PC-9 (cell line): Measurements from ENCODE around the gene NLRP4. TPM values are rescaled to one million over a fixed set of nuclear protein-coding genes. Genes with fewer than 3 reads are reported as not detected.

ENCODE experiments used
- BruUV-seq: library from RNA; stranded (reverse); fragments of 400-500 nt; replicated peaks from 2 replicates; lab custom pipeline; 2021; lab: Mats Ljungman, UMichigan
- CTCF ChIA-PET: fragments of 300-600 bp; sonication (Branson Sonifier 250); formaldehyde crosslinking; loops from one replicate; lab custom pipeline; 2022; ENCODE audit warnings: antibody characterized with exemption; lab: Charles Lee
- POLR2A ChIA-PET: fragments of 300-600 bp; sonication (Branson Sonifier 250); formaldehyde crosslinking; loops from one replicate; lab custom pipeline; 2022; ENCODE audit warnings: antibody characterized with exemption; ENCODE audit not compliant: unreplicated experiment; lab: Charles Lee
- DNase-seq, 2 experiments: peaks; one replicate each; pipeline versions ENCODE4 v3.0.0 to v3.0.0-alpha.2; 2015 to 2022; ENCODE audit warnings: mixed read lengths in 1 of 2
- H2AFZ ChIP-seq: fragments of 200-600 bp; sonication (generic); 2 replicates; pipeline ENCODE4 v1.8.1; 2017; ENCODE audit warnings: antibody characterized with exemption
- H3F3A ChIP-seq: fragments of 200-600 bp; sonication (generic); 2 replicates; pipeline ENCODE4 v1.8.1; 2017; ENCODE audit warnings: antibody characterized with exemption, mild to moderate bottlenecking, low read depth; ENCODE audit not compliant: insufficient read depth
- H3K27ac ChIP-seq: fragments of 200-600 bp; sonication (generic); 2 replicates; pipeline ENCODE4 v1.6.1; 2016; ENCODE audit warnings: mixed run types
- H3K27me3 ChIP-seq: fragments of 200-600 bp; sonication (generic); 2 replicates; pipeline ENCODE4 v1.6.1; 2016; ENCODE audit warnings: low read depth, mixed run types; ENCODE audit not compliant: insufficient read depth
- H3K36me3 ChIP-seq: fragments of 200-600 bp; sonication (generic); 2 replicates; pipeline ENCODE4 v1.6.1; 2016; ENCODE audit warnings: low read depth, mixed run types
- H3K4me1 ChIP-seq: fragments of 200-600 bp; sonication (generic); replicated peaks from 2 replicates; pipeline ENCODE4 v1.6.1; 2016; ENCODE audit warnings: mixed run types; ENCODE audit not compliant: insufficient read depth
- H3K4me2 ChIP-seq: fragments of 200-600 bp; sonication (generic); 2 replicates; pipeline ENCODE4 v1.6.1; 2017; ENCODE audit warnings: mixed run types
- H3K4me3 ChIP-seq: fragments of 200-600 bp; sonication (generic); 2 replicates; pipeline ENCODE4 v1.6.1; 2016; ENCODE audit warnings: mixed run types
- H3K79me2 ChIP-seq: fragments of 200-600 bp; sonication (generic); 2 replicates; pipeline ENCODE4 v1.6.1; 2017; ENCODE audit warnings: low read depth, mixed run types
- H3K9me2 ChIP-seq: fragments of 200-600 bp; sonication (generic); 2 replicates; pipeline ENCODE4 v1.8.1; 2017; ENCODE audit warnings: mild to moderate bottlenecking; ENCODE audit not compliant: insufficient read depth
- H3K9me3 ChIP-seq: fragments of 200-600 bp; sonication (generic); 2 replicates; pipeline ENCODE4 v1.8.1; 2016; ENCODE audit warnings: low read depth; ENCODE audit not compliant: insufficient read depth
- H4K20me1 ChIP-seq: fragments of 200-600 bp; sonication (generic); 2 replicates; pipeline ENCODE4 v1.8.1; 2017; ENCODE audit not compliant: insufficient read depth
- EZH2 ChIP-seq: fragments of 200-600 bp; sonication (generic); IDR thresholded peaks from 2 replicates; pipeline ENCODE4 v1.8.0; 2017; ENCODE audit warnings: antibody characterized with exemption, low read depth
- intact Hi-C: fragments of 100-400 bp; cut with micrococcal nuclease; formaldehyde crosslinking; loops from one replicate; pipeline ENCODE4 v1.10.0; 2022; ENCODE audit not compliant: unreplicated experiment
- total RNA-seq: library from RNA; stranded (reverse); gene quantifications from 2 replicates; pipeline ENCODE4 v1.2.3, GENCODE V29; 2021
- TF ChIP-seq, protein P1 (sequence below): fragments of 200-600 bp; sonication (generic); conservative IDR thresholded peaks from 2 replicates; pipeline ENCODE4 v1.6.1; 2017; ENCODE audit warnings: mixed run types, antibody characterized with exemption, mild to moderate bottlenecking, moderate library complexity

NLRP4 gene
- total RNA-seq, 1 experiment from 2014 or later, result 1.7 TPM

DNA sequence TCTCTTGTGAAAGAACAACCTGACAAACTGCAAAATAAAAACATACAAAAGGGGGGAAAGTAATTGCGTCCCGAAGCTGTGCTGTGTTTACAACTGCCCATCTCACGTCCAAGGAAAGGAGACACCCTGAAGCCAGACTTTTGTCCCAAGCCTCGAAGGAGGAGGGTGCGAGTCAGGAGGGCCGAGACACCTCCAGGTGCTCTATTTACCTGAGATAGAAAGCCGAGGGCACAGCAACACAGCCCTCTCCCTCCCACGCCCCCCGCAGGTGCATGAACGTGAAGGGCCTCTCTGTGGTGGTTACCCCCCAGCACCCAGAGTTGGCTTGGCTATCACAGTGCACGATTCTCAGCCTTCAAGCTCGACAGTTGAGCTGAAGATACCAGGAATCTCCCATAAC lies 62.6 kb downstream of the NLRP4 start:
- Histone ChIP-seq H3F3A (no peaks in the 10 kb centered on the region), H3K4me1 (no peaks in the 10 kb centered on the region), H3K4me3 (no peak overlapping the region), H3K9me3 (no peaks in the 10 kb centered on the region; the same call in 1 of the 2 replicates), H3K27ac (no peak overlapping the region), H3K9me2 (no peaks in the 10 kb centered on the region), H4K20me1 (no peaks in the 10 kb centered on the region), H2AFZ (no peak overlapping the region), H3K4me2 (no peak overlapping the region), H3K36me3 (no peaks in the 10 kb centered on the region), H3K27me3 (peaks cover 88% of the 10 kb centered on the region), H3K79me2 (no peaks in the 10 kb centered on the region)
- ChIA-PET POLR2A (interaction anchor here (0.7 kb wide), 1 partner anchor 995 kb away, joined by 8 read pairs; no protein-coding TSS in a partner anchor), CTCF (no interaction called here)
- no peak for TF ChIP-seq EZH2
- TF ChIP-seq, protein P1, sequence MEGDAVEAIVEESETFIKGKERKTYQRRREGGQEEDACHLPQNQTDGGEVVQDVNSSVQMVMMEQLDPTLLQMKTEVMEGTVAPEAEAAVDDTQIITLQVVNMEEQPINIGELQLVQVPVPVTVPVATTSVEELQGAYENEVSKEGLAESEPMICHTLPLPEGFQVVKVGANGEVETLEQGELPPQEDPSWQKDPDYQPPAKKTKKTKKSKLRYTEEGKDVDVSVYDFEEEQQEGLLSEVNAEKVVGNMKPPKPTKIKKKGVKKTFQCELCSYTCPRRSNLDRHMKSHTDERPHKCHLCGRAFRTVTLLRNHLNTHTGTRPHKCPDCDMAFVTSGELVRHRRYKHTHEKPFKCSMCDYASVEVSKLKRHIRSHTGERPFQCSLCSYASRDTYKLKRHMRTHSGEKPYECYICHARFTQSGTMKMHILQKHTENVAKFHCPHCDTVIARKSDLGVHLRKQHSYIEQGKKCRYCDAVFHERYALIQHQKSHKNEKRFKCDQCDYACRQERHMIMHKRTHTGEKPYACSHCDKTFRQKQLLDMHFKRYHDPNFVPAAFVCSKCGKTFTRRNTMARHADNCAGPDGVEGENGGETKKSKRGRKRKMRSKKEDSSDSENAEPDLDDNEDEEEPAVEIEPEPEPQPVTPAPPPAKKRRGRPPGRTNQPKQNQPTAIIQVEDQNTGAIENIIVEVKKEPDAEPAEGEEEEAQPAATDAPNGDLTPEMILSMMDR, result no peak
- no TSS peak for BruUV-seq
- DNase-seq, result no peak
- intact Hi-C loops, result no loop called here

DNA sequence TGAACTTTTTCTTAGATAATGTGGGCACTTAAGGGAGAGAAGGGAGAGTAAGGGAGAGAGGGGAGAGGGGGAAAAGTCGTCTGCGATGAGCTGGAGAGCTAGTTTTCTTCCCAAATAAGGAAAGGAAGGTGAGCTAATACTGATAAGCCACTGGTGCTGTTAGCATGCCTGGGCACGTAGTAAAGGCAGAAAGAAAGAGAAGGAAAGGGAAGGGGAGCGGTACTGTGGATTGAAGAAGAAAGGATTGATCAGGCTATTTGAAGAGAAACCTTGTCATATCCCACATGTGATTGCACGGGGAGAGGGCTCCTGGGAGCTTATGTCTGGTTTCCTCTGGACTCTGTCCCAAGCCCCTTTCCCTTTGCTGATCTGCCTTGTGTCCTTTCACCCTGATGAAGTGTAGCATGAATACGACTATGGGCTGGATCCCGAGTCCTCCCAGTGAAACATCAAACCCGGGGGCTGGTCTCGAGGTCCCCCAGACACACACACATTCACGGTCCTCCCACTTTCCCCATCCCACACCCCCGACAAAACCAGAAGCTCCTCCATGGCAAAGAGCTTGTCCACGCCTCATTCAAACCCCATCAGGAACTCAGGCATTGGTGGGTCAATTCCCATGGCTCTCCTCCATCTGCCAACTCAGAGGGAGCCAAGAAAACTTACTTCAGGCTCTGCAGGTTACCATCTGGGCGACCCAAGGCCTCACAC lies 65.2 kb downstream of the NLRP4 start:
- no peak overlapping the region for H3K4me2 ChIP-seq
- CTCF ChIA-PET, result no interaction called here
- H3K4me1 ChIP-seq, result no peaks in the 10 kb centered on the region
- TF ChIP-seq, protein P1, result no peak
- peaks cover 81% of the 10 kb centered on the region for H3K27me3 ChIP-seq
- POLR2A ChIA-PET, result no interaction called here
- intact Hi-C loops, result no loop called here
- no peak overlapping the region for H2AFZ ChIP-seq
- H3K9me2 ChIP-seq, result no peaks in the 10 kb centered on the region
- H3F3A ChIP-seq, result no peaks in the 10 kb centered on the region
- no peak overlapping the region for H3K27ac ChIP-seq
- DNase-seq, result no peak
- no TSS peak for BruUV-seq
- no peaks in the 10 kb centered on the region for H4K20me1 ChIP-seq
- H3K79me2 ChIP-seq, result no peaks in the 10 kb centered on the region
- no peaks in the 10 kb centered on the region for H3K36me3 ChIP-seq
- H3K9me3 ChIP-seq, result no peaks in the 10 kb centered on the region; the same call in 1 of the 2 replicates
- H3K4me3 ChIP-seq, result no peak overlapping the region

DNA sequence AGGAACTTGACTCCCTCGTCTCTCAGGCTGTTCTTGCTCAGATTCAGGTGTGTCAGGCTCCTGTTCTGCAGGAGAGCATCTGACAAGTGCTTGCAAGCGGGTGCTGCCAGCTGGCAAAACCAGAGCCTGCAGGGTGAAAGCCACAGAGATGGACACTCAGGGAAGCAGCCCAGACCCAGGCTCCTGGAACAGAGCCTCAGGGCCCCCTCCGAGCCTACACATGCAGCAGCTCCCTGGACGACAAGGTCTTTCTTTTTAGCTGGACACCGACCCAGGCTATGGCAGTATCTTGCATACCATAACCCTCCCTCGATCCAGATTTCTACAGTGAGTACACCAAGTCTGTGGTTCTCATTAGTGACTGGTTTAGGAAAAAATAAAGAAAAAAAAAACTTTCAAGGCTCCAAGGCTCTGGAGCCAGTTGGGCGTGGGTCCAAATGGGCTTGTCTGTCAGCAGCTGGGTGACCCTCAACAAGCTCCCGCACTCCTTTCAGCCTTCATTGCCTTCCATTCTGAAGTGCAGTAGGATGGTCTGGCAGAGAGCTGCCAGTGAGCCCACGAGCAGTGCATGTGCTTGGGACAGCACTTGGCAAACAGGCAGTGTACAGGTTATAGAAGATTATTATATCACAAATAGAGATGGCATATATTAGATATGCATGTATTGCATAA lies 65.9 kb downstream of the NLRP4 start:
- no TSS peak for BruUV-seq
- Histone ChIP-seq H3K4me1 (no peaks in the 10 kb centered on the region), H3K27ac (no peak overlapping the region), H3K79me2 (no peaks in the 10 kb centered on the region), H3F3A (no peaks in the 10 kb centered on the region), H3K9me3 (no peaks in the 10 kb centered on the region), H3K4me3 (no peak overlapping the region), H3K4me2 (no peak overlapping the region), H3K9me2 (no peaks in the 10 kb centered on the region), H2AFZ (no peak overlapping the region), H4K20me1 (no peaks in the 10 kb centered on the region), H3K27me3 (peaks cover 74% of the 10 kb centered on the region), H3K36me3 (no peaks in the 10 kb centered on the region)
- no peak for DNase-seq
- ChIA-PET CTCF (no interaction called here), POLR2A (no interaction called here)
- intact Hi-C loops, result no loop called here
- TF ChIP-seq, protein P1, result no peak
- TF ChIP-seq EZH2, result no peak
